SIG-M5 treated with dmso at 0.1 percent for 504 hours (cell line): ENCODE measurements around the gene ADGRL1.
"Not testable (repeated sequence)": the region's sequence is repeated elsewhere in the genome, so short reads cannot be mapped to it uniquely, and the experiment has no call there.

Source experiments
- DNase-seq: peaks from one replicate; lab custom pipeline; 2025; ENCODE audit not compliant: unreplicated experiment; lab: John Stamatoyannopoulos, UW

ADGRL1 gene

DNA sequence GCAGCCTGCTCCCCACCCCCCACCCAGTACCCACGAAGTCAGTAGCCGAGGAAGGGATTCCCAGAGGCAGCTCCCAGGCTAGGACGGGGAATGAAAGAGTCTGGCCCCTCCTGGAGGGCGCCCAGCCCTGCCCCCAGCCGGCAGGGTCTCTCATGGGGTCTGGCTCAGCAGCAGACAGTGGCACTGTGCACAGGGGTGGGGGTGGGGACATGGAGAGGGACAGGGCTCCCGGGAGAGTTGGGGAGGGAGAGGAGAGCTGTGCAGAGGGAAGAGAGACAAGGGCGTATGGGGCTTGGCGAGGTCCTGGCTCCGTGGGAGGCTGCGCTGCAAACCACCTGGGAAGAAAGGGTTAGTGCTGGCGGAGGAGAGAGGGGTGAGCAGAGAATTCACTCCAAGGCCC lies 41.9 kb downstream of the ADGRL1 start:
- DNase-seq = no peak

DNA sequence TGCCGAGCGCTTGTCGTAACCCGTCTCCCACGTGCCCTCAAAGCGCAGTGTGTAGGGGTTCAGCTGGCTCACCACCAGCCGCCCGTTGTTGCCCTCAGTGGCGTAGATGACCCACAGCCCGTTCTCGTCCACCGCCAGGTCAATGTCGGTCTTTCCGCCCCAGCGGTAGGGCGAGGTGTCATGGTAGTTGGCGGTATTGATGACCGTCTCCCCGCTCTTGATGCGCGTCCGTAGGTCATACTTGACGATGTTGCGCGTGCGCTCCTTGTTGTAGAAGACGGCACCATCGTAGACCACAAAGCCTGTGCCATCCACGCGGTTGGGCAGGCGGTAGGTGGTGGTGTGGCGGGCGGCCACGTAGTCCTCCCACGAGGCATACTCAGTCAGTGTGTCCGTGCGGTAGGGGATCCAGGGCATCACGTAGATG lies 43.1 kb downstream of the ADGRL1 start:
- DNase-seq = no peak

DNA sequence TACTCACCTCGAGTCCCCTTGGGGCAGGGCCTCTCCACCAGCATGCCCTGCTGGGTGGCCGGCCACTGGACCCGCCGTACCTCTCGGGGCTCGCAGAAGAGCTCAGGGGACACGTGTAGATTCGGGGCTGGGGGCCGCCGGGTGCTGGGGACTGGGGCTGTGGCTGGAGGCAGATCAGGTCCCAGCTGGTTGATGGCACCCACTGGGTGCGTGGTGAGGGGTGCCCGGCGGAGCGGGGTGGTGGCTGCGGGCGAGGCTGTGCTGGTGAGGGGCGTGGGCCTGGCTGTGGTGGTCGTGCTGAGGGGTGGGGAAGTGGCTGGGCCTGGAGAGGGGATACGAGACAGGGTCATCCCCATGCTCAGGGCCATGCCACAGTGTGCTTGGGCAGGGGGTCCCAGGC lies 44.7 kb downstream of the ADGRL1 start:
- DNase-seq = no peak

DNA sequence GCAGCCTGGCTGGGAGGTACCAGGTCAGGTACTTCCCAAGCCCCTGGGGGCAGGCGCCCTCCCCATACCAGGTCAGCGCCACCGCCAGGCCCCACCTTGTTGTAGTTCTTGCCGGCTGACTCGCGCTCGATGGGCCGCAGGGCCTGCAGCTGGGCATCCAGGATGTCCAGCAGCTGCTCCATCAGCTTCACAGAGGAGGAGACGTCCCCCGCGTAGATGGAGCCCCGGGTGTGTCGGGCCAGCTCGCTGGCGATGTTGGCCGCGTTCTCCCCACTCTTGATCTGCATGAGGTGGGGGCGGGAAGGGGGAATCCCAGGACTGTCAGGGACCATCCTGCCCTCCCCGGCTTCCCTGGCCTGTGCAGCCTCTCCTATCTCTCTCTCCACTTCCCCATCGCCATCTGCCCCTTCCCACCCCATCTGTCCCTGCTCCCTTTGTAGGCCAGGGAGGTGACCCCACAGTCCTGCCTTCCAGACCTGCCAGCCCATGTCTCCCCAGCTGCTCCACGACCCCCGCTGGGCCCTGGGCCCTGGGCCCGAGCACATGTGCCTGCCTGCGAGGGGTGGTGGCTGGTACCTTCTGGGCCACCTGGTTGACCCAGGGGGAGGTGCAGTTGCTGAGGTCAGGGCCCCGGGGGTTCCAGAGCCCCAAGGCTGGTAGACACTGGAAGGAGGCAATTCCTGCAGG lies 45.8 kb downstream of the ADGRL1 start:
- DNase-seq = no peak

DNA sequence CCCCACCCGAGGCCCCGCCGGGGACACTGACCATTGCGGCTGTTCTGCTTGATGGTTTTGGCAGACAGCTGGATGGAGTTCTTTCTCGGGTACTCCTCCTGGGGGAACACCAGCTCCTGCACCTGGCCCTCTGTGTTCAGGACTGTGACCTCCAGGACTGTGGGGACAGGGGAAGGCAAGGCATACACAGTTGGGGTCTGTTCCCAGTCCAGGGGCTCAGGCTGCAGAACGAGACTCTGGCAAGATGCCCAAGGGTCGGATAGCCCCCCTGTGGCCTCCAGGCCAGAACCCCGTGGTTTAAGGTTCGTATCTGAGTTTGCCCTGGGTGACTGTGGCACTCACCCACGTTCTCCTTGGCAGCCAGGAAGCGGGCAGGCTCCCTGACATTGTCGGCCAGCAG lies 46.9 kb downstream of the ADGRL1 start:
- DNase-seq = no peak

DNA sequence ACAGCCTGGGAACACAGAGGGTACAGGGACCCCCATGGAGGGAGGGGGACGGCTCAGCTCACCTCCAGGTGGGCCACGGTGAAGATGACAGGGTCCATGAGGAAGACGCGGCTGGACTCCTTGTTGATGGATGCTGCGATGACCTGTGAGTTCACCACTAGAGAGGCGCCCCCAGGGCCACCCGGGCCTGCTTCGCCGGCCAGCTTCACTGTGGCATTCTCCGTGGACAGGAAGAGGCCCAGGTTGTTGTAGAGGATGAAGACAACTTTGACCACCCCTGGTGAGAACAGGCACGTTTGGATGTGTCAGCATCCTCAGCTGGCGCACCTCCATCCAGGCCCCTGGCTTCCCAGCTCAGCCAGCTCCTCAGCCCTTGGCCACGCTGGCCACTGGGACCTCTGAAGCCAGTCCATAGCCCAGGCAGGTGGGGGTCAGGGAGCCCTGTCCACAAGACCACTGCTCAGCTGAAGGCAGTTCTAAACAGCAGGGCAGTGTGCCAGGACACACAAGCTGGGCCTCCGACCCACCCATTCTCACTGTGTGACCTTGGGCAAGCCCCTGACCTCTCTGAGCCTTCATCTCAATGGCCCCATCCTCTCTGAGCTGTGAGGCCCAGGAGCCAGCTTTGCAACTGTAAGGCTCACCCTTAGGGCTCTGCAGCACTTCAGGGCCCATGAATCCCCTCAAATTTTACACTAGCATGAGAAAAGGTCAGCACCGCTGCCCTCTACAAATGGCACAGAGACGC lies 47.5 kb downstream of the ADGRL1 start:
- no peak for DNase-seq

DNA sequence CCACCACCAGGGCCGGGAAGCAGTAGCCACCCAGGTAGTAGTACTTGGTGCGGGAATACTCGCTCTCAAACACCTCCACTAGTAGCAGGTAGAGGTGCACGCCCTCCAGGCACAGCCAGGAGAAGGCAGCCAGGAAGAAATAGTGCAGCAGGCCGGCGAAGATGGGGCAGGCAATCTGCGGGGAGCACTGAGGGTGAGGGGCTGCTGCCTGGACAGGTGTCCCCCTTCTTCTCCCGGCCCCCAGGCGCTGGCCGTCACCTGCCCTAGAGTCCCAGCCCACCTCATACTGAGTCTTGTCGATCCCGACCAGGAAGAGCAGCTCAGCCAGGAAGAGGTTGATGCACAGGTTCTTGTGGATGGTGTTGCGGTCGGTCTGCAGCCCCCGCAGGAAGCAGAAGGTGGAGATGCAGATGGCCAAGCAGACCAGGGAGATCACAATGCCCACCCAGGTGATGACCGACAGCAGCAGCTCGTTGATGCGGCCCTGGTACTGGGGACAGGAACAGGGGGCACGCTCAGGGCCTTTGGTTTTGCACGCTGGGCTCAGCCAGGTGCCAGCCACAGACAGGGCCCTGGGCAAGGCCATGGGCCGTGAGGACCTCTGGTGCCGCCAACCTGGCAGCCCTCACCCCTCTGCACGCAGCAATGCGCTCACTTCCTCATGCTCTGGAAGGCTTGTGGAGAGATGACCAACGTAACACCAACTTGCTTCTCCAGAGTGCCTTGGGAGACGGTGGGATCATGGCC lies 48.8 kb downstream of the ADGRL1 start:
- no peak for DNase-seq

DNA sequence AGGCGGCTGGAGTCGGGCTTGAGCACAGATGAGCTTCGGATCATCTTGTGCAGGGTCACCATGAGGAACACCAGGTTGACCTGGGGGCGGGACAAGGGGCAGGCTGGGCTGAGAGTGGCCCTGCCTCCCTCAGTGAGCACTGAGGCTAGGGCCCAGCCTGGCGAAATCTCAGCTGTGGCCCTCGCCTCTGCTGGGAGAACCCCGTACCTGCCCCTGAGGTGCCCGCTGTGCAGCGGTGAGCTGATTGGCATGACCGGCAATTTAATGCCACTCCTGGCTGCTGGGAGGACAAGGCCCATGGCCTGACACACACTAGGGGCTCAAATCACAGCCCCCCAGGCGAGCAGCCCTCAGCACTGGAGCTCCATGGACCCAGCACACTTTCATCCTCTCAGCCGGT lies 49.8 kb downstream of the ADGRL1 start:
- DNase-seq = no peak

DNA sequence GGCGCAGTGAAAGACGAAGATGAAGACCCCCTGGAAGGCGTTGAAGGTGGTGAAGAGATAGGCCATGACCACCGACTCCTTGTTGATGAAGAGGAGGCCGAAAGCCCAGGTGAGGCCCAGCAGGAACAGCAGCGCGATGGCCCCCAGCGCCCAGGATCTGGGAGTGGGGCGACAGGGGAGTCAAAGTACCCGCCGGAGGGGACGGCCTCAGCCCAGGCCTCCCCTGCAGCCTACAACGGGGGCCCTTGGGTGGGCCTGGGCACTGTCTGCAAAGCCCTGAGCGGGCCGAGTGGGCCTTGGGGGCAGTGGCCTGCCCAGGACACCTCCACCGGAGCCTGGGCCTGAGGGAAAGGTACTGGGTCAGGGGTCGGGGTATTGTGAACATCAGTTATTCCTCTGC lies 50.6 kb downstream of the ADGRL1 start:
- no peak for DNase-seq

DNA sequence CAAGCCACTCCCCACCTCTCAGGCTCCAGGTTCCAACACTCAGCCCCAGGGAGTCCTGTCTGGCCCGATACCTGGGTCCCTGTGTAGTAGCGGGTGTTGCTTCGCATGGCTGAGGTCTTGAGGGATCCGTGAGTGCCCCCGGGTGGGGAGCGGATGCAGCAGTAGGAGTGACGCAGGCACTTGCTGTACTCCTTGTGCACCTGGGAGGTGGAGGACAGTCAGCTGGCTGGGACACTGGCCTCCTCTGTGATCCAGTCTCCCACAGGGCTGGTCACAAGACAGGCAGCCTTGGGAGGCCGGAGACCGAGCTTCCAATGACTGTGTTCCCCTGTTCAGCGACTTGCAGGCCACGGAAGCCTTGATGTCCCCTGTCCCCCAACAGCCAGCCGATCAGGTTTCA lies 53.3 kb downstream of the ADGRL1 start:
- DNase-seq = no peak

DNA sequence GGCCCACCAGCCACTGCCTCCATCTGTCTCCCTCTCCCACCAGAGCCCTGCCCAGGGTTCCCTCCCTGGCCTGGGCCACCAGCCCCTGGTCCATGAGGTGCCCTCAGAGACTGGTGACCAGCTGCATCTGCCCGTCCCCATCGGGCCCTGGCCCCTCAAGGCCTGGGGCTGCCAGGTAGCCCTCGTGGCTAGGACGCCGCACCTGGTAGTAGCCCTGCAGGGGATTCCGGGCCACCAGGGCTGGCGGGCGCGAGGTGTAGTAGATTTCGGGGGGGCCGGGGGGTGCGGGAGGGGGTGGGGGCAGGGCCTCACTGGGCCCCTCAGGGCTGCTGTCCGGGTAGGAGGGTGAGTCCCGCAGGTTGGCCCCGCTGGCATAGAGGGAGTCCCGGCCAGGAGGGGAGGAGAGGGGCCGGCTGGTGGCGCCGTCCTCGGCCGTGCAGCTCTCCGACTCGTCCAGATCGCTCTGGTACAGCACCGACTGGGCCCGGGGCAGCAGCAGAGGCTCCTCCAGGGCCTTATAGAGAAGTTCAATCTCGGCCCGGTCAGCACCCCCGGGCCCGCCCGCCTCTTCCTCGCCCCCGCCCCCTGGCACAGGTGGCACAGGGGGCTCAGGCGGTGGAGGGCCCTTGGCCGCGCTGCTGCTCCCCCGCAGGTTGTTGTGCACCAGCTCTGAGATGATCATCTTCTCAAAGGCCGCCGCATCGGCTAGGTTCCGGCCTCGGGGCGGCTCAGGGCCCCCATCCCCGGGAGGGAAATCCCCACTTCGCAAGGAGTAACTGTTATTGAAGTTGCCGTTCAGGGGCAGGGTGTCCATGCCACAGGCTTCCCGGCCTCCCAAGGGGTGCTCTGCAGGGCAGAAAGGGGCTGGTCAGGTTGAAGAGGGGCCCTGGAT lies 55.0 kb downstream of the ADGRL1 start:
- DNase-seq = no peak

DNA sequence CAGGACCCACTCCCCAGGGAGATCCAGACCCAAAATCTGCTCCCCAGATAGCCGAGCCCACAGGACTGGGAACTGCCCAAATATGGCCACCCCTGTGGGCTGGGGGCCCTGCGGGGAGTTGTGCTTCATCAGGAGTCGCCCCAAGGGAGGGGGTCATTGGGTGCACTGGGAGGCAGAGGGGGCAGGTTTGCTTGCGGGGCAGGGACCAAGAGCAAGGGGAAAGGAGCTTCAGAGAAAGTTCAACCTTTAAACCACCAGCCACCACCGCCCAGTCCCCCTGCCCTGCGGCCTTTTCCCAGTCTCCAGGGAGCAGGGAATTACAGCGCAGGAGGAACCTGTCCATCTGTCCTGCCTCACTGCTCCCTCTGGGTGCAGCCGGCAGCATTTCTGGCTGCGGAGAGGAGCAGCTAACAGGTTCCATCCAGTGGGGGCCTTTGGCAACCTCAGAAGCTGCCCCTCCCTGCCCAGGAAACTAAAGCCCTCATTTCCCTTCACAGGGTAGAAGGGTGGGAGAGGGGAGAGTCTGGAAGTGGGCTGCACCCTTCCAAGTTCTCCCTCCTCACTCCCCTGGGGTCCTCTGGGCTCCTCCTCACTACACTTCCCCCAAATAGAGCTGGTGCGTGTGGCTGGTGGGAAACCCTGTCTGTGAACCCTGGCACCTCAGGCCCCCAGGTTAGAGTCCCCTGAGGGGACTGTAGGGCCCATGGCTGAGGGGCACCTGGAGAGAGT lies 55.8 kb downstream of the ADGRL1 start:
- no peak for DNase-seq

DNA sequence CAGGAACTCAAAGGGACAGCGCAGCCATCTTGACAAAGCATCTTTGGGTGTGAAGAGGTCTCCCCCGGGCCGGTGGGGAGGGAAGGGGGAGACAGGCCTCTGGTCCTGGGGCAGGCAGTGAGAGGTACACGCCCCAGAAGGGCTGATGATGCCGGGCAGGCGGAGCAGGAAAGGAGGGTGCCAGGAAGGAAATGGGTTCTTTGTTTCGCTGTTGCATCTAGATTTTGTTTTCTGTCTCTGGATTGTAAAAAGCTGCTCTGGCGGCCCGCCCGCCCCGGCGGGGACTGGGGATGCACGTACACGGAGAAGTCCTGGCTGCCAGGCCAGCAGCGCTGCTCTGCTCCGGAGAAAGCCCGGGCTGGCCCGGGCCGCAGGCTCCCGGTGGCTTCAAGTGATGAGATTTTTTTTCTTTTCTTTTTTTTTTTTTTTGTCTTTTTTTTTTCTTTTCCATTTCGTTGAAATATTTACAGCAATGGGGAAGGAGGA lies 56.4 kb downstream of the ADGRL1 start:
- DNase-seq = no peak

DNA sequence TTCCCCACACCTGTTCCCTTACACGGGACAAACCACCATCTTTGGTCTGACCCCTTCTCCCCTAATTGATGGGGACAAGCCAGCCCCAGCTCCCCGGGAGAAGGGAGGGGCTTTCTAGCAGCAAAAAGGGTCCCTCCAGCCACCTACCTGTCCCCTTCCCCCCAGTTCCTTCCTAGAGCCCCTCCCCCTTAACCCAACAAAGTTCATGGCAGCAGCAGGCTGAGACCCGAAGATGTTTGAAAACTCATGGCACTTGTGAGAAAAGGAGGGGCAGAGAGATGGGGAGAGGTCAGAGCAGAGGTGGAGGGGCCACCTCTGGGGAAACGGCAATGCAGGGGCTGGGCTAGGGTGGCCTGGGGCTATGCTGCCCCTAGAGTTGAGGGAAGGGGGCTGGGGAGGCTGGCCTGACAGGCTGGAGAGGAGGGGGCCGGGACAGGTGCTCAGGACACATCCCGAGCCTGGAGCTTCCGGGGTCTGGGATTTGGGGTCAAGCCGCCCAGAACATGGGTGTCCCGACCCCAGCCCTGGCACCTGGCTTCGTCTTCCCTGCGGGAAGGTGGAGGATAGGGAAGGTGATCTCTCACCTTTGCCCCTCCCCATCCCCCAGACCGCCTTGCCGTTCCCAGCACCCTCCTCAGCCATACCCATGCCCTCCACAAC lies 57.1 kb downstream of the ADGRL1 start:
- DNase-seq = no peak

DNA sequence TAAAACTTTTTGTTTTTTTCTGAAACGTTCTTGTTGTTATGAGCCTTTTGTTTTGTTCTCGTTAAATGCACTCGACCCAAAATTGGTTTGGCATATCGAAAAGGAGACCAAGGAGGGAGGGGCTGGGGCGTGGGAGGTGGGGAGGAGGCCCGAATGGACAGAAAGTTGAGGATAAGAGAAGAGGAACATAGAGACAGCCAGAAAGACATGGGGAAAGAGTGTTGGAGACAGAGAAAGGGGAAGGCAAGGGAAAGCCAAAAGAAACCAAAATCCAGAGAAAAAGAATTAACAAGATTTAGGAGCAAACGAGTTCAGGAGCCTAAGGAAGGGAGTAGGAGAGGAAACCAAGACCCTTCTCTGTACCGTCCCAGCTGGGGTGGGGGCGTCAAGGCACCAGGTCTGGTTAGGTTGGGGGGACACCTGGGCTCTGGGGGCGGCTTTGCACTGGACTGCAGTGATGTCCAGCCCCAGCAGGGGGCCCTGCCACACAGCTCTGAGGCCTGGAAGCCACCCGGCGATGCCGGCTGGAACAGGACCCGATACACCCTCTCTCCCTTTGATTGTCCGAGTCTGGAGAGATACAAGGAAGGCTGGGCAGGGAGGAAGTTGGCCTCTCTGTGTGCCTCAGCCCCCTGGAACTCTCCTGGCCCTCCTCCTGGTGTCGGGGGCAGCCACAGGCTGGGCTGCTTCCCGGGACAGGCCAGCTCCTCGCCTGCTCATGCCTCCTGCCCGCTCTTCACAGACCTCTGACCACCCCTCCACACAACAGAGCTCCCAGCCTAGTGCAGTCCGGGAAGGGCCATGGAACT lies 58.0 kb downstream of the ADGRL1 start:
- no peak for DNase-seq

DNA sequence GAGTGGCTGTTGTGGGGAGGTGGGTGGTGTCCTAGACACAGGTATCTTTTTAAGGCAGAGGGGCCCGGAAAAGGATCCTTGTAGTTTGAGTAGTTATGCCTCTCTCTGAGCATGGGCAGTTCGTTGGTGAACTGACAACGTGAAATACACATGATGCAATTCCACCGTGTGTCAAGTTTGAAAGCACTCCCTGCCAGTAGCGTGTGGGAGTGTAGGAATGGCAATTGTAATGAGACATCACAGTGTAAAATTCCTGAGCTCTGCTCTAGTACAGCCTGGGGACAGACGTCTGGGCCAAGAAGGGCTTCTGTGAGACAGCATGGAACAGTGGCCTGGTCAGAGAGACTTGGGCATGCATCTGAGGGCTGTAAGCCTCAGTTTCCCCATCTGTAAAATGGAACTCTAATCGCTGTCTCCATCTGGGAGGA lies 59.2 kb downstream of the ADGRL1 start:
- DNase-seq = no peak

DNA sequence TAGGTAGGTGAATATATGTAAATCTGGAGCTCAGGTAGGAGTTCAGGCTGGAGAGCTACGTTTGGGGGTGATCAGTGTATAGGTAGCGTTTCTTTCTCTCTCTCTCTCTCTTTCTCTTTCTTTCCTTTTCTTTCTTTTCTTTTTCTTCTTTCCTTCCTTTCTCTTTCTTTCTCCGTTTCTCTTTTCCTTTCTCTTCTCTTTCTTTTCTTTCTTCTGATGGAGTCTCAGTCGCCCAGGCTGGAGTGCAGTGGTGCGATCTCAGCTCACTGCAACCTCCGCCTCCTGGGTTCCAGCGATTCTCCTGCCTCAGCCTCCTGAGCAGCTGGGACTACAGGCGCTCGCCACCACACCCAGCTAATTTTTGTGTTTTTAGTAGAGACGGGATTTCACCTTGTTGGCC lies 59.8 kb downstream of the ADGRL1 start:
- DNase-seq = not testable (repeated sequence)

DNA sequence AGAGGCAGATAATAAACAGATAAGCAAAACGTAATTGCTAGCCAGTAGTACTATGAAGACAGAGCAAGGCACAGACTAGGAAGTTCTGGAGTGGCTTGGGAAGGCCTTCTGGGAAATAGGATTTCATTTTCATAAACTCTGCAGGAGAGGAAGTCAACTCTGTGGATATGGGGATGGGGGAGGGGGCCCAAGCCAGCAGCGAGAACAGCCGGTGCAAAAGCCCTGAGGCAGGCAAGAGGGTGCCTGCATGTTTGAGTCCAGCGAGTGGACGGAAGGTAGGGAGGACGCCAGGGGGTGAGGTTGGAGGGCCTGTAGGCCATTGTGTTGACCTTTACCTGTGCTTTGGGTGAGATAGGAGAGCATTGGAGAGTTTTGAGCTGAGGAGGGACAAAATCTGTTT lies 60.6 kb downstream of the ADGRL1 start:
- no peak for DNase-seq
